Measurements from ENCODE around the gene MAPK6.

The MAPK6 gene

GRCh38 chr15:52010633-52011595 is 8.1 kb upstream of the MAPK6 start:
- no peak for DNase-seq (ENCODE audit: low read depth in 2 of 2)

GRCh38 chr15:52011711-52012144 is 7.3 kb upstream of the MAPK6 start:
- no peak for DNase-seq (ENCODE audit: low read depth in 2 of 2)

GRCh38 chr15:52012210-52012609 is 6.8 kb upstream of the MAPK6 start:
- DNase-seq (ENCODE audit: low read depth in 2 of 2), result no peak

GRCh38 chr15:52013151-52013791 is 5.7 kb upstream of the MAPK6 start:
- no peak for DNase-seq (ENCODE audit: low read depth in 2 of 2)

- no peak for DNase-seq (ENCODE audit: low read depth in 2 of 2)
These were observed 4.4 kb upstream of the MAPK6 start for GRCh38 chr15:52014616-52015015.

GRCh38 chr15:52016316-52016715 is 2.7 kb upstream of the MAPK6 start:
- DNase-seq (ENCODE audit: low read depth in 2 of 2), result no peak

GRCh38 chr15:52018244-52018643 is 775 bp upstream of the MAPK6 start:
- DNase-seq (ENCODE audit: low read depth in 2 of 2), result no peak

GRCh38 chr15:52019394-52020220 is 588 bp downstream of the MAPK6 start:
- DNase-seq (ENCODE audit: low read depth in 2 of 2), result peak; percentile 39 to 64

- no peak for DNase-seq (ENCODE audit: low read depth in 2 of 2)
These were observed 1.4 kb downstream of the MAPK6 start for GRCh38 chr15:52020221-52021085.

- peak; percentile 61 to 71 for DNase-seq (ENCODE audit: low read depth in 2 of 2)
These were observed 2.2 kb downstream of the MAPK6 start for GRCh38 chr15:52021128-52021671.

- no peak for DNase-seq (ENCODE audit: low read depth in 2 of 2)
These were observed 3.0 kb downstream of the MAPK6 start for GRCh38 chr15:52021892-52022540.

- DNase-seq (ENCODE audit: low read depth in 2 of 2), result no peak
These were observed 4.3 kb downstream of the MAPK6 start for GRCh38 chr15:52023169-52023922.

- no peak for DNase-seq (ENCODE audit: low read depth in 2 of 2)
These were observed 9.5 kb downstream of the MAPK6 start for GRCh38 chr15:52028431-52029093.

- DNase-seq (ENCODE audit: low read depth in 2 of 2), result no peak
These were observed 11.0 kb downstream of the MAPK6 start for GRCh38 chr15:52030010-52030409.

- DNase-seq (ENCODE audit: low read depth in 2 of 2), result peak in 1 of 2 donors; percentile 8
These were observed 12.5 kb downstream of the MAPK6 start for GRCh38 chr15:52031556-52031955.

GRCh38 chr15:52037889-52038505 is 19.0 kb downstream of the MAPK6 start:
- DNase-seq (ENCODE audit: low read depth in 2 of 2), result no peak

- no peak for DNase-seq (ENCODE audit: low read depth in 2 of 2)
These were observed 21.1 kb downstream of the MAPK6 start for GRCh38 chr15:52039925-52040781.
